ENCODE data around the gene RASAL2. TPM values are rescaled to one million over a fixed set of nuclear protein-coding genes. Genes with fewer than 3 reads are reported as not detected.

The RASAL2 gene
- total and polyA plus RNA-seq, 2 of the 4 experiments (the other 2 are of a cell fraction): 13.1 to 20.6 TPM

DNA sequence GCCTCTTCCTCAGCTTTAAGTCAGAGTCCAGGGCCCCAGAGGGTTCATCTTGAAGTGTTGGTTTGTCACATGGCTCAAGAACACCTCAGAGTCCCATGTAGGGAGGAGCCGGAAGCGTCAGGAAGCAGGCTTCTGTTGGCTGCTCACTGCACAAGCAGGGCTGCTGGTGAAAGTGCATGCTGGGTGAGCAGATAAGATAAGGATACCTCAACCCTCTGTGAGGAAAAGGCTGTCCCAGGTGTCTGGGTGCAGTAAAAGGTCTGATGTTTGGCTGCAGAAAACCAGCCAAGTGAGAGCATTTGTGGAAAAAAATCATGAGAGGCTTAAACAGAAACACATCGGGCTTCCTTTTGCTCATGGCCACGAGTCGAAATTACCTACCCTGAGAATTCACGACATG lies 412.8 kb downstream of the RASAL2 start:
- Histone ChIP-seq H3K18ac (ENCODE audit: low read depth, low read length) (no peak overlapping the region), H3K9ac (ENCODE audit: low read depth, low read length) (no peak overlapping the region), H3K4me2 (ENCODE audit: low read depth, low read length) (no peak overlapping the region), H3K4me1 (ENCODE audit: control insufficient read depth, insufficient read depth, low read length) (no peaks in the 10 kb centered on the region; the same call in 1 of the 2 replicates), H2BK20ac (ENCODE audit: low read depth, low read length) (no peak overlapping the region), H2BK15ac (ENCODE audit: low read depth, low read length) (no peak overlapping the region), H3K4ac (ENCODE audit: low read depth, low read length) (no peak overlapping the region), H3K23ac (ENCODE audit: low read depth, low read length) (no peak overlapping the region), H2BK120ac (ENCODE audit: low read depth, low read length) (no peak overlapping the region), H2BK5ac (ENCODE audit: low read depth, low read length, poor library complexity, severe bottlenecking) (no peak overlapping the region), H3K4me3 (ENCODE audit: insufficient read depth, low read depth, low read length) (no peak overlapping the region), H4K5ac (ENCODE audit: low read depth, low read length) (no peak overlapping the region), H3K14ac (replicated peaks; ENCODE audit: low read depth, low read length) (no peak overlapping the region), H3K56ac (ENCODE audit: extremely low read depth, insufficient read depth, low read length) (no peak overlapping the region), H3K9me3 (ENCODE audit: control insufficient read depth, insufficient read depth, low read length) (no peaks in the 10 kb centered on the region), H3K27me3 (ENCODE audit: control insufficient read depth, insufficient read depth, low read length) (peaks cover 5% of the 10 kb centered on the region; the same call in 1 of the 2 replicates), H3K27ac (ENCODE audit: insufficient read depth, low read length) (no peak overlapping the region), H2AK9ac (replicated peaks; ENCODE audit: low read depth, low read length, poor library complexity) (no peak overlapping the region), H4K91ac (ENCODE audit: insufficient read depth, low read depth, low read length) (no peak overlapping the region), H2AFZ (replicated peaks; ENCODE audit: low read length, poor library complexity) (no peak overlapping the region), H3K9me1 (ENCODE audit: insufficient read depth, low read length) (0 out of 2 replicates have a peak, but pooled peaks cover under 1% of the 10 kb centered on the region), H4K8ac (ENCODE audit: low read depth in 2 of 2, low read length in 2 of 2) (no peak overlapping the region), H3K36me3 (ENCODE audit: control insufficient read depth, insufficient read depth, low read length) (no peaks in the 10 kb centered on the region), H4K20me1 (ENCODE audit: insufficient read depth, low read length) (no peaks in the 10 kb centered on the region), H3K79me1 (ENCODE audit: low read depth in 1 of 2, low read length in 2 of 2) (no peaks in the 10 kb centered on the region), H2AK5ac (ENCODE audit: low read depth, low read length) (no peak overlapping the region)
- in situ Hi-C loops (cut with MboI; ENCODE audit: low sequenced_read_pairs): loop anchor here (10.0 kb wide), 1 partner anchor 202 kb away; no protein-coding TSS in a partner anchor
- intact Hi-C loops (cut with micrococcal nuclease): loop anchor here (10.0 kb wide), 1 partner anchor 482 kb away; no protein-coding TSS in a partner anchor
- no peak for ATAC-seq (ENCODE audit: low read depth)
- no peak for TF ChIP-seq SMC3 (IDR thresholded peaks at IDR 0.05; ENCODE audit: low read depth, low read length)
- TF ChIP-seq POLR2A (IDR thresholded peaks at IDR 0.05; ENCODE audit: low read depth, low read length): no peak
- TF ChIP-seq, protein P1, sequence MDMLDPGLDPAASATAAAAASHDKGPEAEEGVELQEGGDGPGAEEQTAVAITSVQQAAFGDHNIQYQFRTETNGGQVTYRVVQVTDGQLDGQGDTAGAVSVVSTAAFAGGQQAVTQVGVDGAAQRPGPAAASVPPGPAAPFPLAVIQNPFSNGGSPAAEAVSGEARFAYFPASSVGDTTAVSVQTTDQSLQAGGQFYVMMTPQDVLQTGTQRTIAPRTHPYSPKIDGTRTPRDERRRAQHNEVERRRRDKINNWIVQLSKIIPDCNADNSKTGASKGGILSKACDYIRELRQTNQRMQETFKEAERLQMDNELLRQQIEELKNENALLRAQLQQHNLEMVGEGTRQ (IDR thresholded peaks at IDR 0.05; ENCODE audit: low read depth, low read length): no peak
- TF ChIP-seq, protein P2, sequence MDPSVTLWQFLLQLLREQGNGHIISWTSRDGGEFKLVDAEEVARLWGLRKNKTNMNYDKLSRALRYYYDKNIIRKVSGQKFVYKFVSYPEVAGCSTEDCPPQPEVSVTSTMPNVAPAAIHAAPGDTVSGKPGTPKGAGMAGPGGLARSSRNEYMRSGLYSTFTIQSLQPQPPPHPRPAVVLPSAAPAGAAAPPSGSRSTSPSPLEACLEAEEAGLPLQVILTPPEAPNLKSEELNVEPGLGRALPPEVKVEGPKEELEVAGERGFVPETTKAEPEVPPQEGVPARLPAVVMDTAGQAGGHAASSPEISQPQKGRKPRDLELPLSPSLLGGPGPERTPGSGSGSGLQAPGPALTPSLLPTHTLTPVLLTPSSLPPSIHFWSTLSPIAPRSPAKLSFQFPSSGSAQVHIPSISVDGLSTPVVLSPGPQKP (IDR thresholded peaks at IDR 0.05; ENCODE audit: borderline replicate concordance, low read depth, low read length): no peak
- no peak for TF ChIP-seq MXI1 (IDR thresholded peaks at IDR 0.05; ENCODE audit: borderline replicate concordance, low read depth, low read length)
- no peak for TF ChIP-seq NFE2L2 (IDR thresholded peaks at IDR 0.05; ENCODE audit: low read depth, low read length)
- no peak for TF ChIP-seq BHLHE40 (IDR thresholded peaks at IDR 0.05; ENCODE audit: low read depth, low read length)
- no peak for TF ChIP-seq RCOR1 (IDR thresholded peaks at IDR 0.05; ENCODE audit: insufficient replicate concordance, low read length)
- TF ChIP-seq RAD21 (IDR thresholded peaks at IDR 0.05; ENCODE audit: low read length): no peak
- no peak for TF ChIP-seq RFX5 (IDR thresholded peaks at IDR 0.05; ENCODE audit: low read depth, low read length)
- no peak for TF ChIP-seq MAZ (IDR thresholded peaks at IDR 0.05; ENCODE audit: borderline replicate concordance, low read depth, low read length)
- TF ChIP-seq, protein P3, sequence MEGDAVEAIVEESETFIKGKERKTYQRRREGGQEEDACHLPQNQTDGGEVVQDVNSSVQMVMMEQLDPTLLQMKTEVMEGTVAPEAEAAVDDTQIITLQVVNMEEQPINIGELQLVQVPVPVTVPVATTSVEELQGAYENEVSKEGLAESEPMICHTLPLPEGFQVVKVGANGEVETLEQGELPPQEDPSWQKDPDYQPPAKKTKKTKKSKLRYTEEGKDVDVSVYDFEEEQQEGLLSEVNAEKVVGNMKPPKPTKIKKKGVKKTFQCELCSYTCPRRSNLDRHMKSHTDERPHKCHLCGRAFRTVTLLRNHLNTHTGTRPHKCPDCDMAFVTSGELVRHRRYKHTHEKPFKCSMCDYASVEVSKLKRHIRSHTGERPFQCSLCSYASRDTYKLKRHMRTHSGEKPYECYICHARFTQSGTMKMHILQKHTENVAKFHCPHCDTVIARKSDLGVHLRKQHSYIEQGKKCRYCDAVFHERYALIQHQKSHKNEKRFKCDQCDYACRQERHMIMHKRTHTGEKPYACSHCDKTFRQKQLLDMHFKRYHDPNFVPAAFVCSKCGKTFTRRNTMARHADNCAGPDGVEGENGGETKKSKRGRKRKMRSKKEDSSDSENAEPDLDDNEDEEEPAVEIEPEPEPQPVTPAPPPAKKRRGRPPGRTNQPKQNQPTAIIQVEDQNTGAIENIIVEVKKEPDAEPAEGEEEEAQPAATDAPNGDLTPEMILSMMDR (conservative IDR thresholded peaks at IDR 0.05; ENCODE audit: low read depth, low read length): no peak
- no peak for TF ChIP-seq CHD1 (IDR thresholded peaks at IDR 0.05; ENCODE audit: low read depth, low read length)
- no peak for TF ChIP-seq MAFK (IDR thresholded peaks at IDR 0.05; ENCODE audit: low read depth, low read length)
- TF ChIP-seq CEBPB (IDR thresholded peaks at IDR 0.05; ENCODE audit: low read depth, low read length): no peak
- no TSS peak for BruUV-seq (replicated peaks)
- CTCF ChIA-PET: interaction anchor here (2.7 kb wide), 1 partner anchor 206 kb away, joined by 7 read pairs; no protein-coding TSS in a partner anchor
- DNase-seq: no peak
- 79% methylated on average over 4 of the region's 6 CpGs; no CpG with 5 or more reads in 1 of the 2 experiments for WGBS, 2 experiments (ENCODE audit: extremely low coverage in 2 of 2, insufficient read length in 1 of 2)
- POLR2A ChIA-PET (ENCODE audit: unreplicated experiment): no interaction called here
- dilution Hi-C loops (cut with HindIII; ENCODE audit: low sequenced_read_pairs, unreplicated experiment): no loop called here
